Nephron (organoid): ENCODE measurements around the gene SDR42E2.
"Not testable (repeated sequence)": the region's sequence is repeated elsewhere in the genome, so short reads cannot be mapped to it uniquely, and the experiment has no call there.

ENCODE experiments used
- H3K27ac Mint-ChIP-seq, 3 experiments: 2 replicates each; pipeline ENCODE4 v1.8.0; 2020; ENCODE audit warnings: mixed read lengths in 3 of 3, mild to moderate bottlenecking in 2 of 3, moderate library complexity in 1 of 3
- H3K27me3 Mint-ChIP-seq: 2 replicates; pipeline ENCODE4 v1.8.0; 2021; ENCODE audit warnings: low read depth, mild to moderate bottlenecking, moderate library complexity, mixed read lengths
- H3K36me3 Mint-ChIP-seq: 2 replicates; pipeline ENCODE4 v1.8.0; 2020; ENCODE audit warnings: low read depth, mixed read lengths
- H3K4me1 Mint-ChIP-seq: 2 replicates; pipeline ENCODE4 v1.8.0; 2020; ENCODE audit warnings: mixed read lengths
- H3K4me3 Mint-ChIP-seq, 3 experiments: 2 replicates each; pipeline ENCODE4 v1.8.0; 2020; ENCODE audit warnings: mild to moderate bottlenecking in 3 of 3, mixed read lengths in 3 of 3, moderate library complexity in 2 of 3
- H3K9me3 Mint-ChIP-seq: 2 replicates; pipeline ENCODE4 v1.8.0; 2020; ENCODE audit warnings: mixed read lengths
- TF ChIP-seq, protein P1 (sequence below), 3 experiments: fragments of 200-600 bp; sonication (generic); IDR thresholded peaks; one replicate each; pipeline ENCODE4 v1.5.0; 2021; ENCODE audit warnings: antibody characterized with exemption in 3 of 3; ENCODE audit not compliant: unreplicated experiment in 3 of 3

The SDR42E2 gene

GRCh38 chr16:22195695-22196558 is 33.6 kb downstream of the SDR42E2 start:
- TF ChIP-seq, protein P1, sequence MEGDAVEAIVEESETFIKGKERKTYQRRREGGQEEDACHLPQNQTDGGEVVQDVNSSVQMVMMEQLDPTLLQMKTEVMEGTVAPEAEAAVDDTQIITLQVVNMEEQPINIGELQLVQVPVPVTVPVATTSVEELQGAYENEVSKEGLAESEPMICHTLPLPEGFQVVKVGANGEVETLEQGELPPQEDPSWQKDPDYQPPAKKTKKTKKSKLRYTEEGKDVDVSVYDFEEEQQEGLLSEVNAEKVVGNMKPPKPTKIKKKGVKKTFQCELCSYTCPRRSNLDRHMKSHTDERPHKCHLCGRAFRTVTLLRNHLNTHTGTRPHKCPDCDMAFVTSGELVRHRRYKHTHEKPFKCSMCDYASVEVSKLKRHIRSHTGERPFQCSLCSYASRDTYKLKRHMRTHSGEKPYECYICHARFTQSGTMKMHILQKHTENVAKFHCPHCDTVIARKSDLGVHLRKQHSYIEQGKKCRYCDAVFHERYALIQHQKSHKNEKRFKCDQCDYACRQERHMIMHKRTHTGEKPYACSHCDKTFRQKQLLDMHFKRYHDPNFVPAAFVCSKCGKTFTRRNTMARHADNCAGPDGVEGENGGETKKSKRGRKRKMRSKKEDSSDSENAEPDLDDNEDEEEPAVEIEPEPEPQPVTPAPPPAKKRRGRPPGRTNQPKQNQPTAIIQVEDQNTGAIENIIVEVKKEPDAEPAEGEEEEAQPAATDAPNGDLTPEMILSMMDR (IDR thresholded peaks at IDR 0.05; ENCODE audit: unreplicated experiment in 3 of 3) = peak; percentile 93 to 97 (median 96)
- peak overlapping the region; percentile 76 to 80 (median 78) for H3K27ac Mint-ChIP-seq
- peaks cover 8% of the 10 kb centered on the region for H3K27me3 Mint-ChIP-seq

GRCh38 chr16:22196559-22197168 is 34.4 kb downstream of the SDR42E2 start:
- Mint-ChIP-seq H3K4me3 (peak overlapping the region; percentile 84 to 85 (median 84)), H3K27ac (peak overlapping the region in 2 of 3 experiments; percentile 36 to 49), H3K4me1 (peaks cover 18% of the 10 kb centered on the region)
- not testable (repeated sequence) for H3K27me3 Mint-ChIP-seq, H3K9me3 Mint-ChIP-seq, H3K36me3 Mint-ChIP-seq

More at GRCh38 chr16:22195695-22196558, 33.6 kb downstream of the SDR42E2 start:
- Mint-ChIP-seq H3K36me3 (no peaks in the 10 kb centered on the region), H3K9me3 (no peaks in the 10 kb centered on the region), H3K4me3 (peak overlapping the region; percentile 84 to 96 (median 86)), H3K4me1 (peaks cover 18% of the 10 kb centered on the region)

- Mint-ChIP-seq H3K9me3 (no peaks in the 10 kb centered on the region), H3K27me3 (peaks cover 8% of the 10 kb centered on the region), H3K4me1 (peaks cover 4% of the 10 kb centered on the region), H3K36me3 (no peaks in the 10 kb centered on the region), H3K27ac (peak overlapping the region; percentile 50 to 85 (median 85)), H3K4me3 (peak overlapping the region in 2 of 3 experiments; percentile 34 to 53)
- TF ChIP-seq, protein P1 (IDR thresholded peaks at IDR 0.05; ENCODE audit: unreplicated experiment in 3 of 3) = no peak
These were observed 36.4 kb downstream of the SDR42E2 start for GRCh38 chr16:22198547-22199293.

DNA sequence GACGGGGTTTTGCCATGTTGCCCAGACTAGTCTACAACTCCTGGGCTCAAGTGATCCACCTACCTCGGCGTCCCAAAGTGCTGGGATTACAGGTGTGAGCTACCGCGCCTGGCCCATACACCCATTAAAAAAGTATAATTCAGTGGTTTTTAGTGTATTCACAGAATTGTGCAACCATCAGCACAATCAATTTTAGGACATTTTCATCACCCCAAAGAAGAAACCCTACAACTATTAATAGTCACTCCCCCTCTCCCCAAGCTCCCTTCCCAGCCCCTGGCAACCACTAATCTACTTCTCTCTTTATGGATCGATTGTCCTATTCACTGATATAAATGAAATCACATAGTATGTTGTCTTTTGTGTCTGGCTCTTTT is 39.9 kb downstream of the SDR42E2 start:
- TF ChIP-seq, protein P1 (IDR thresholded peaks at IDR 0.05; ENCODE audit: unreplicated experiment in 3 of 3) = no peak
- Mint-ChIP-seq H3K27me3 (no peaks in the 10 kb centered on the region), H3K9me3 (no peaks in the 10 kb centered on the region)

GRCh38 chr16:22203091-22203490 is 40.8 kb downstream of the SDR42E2 start:
- no peaks in the 10 kb centered on the region for H3K27me3 Mint-ChIP-seq
- H3K36me3 Mint-ChIP-seq = no peaks in the 10 kb centered on the region
- H3K4me1 Mint-ChIP-seq = peaks cover 14% of the 10 kb centered on the region
- H3K4me3 Mint-ChIP-seq = no peak overlapping the region
- H3K9me3 Mint-ChIP-seq = no peaks in the 10 kb centered on the region
- TF ChIP-seq, protein P1 (IDR thresholded peaks at IDR 0.05; ENCODE audit: unreplicated experiment in 3 of 3) = no peak
- H3K27ac Mint-ChIP-seq = no peak overlapping the region

More for the DNA sequence above, 39.9 kb downstream of the SDR42E2 start:
- Mint-ChIP-seq H3K27ac (peak overlapping the region in 1 of 3 experiments; percentile 15), H3K4me1 (peaks cover 6% of the 10 kb centered on the region), H3K4me3 (no peak overlapping the region), H3K36me3 (no peaks in the 10 kb centered on the region)
